Lower leg skin (tissue), 3 donors: Measurements from ENCODE around the gene SMG6.

ENCODE experiments used
- POLR2A ChIP-seq, 2 donors: fragments of 450-650 bp; IDR thresholded peaks; one replicate each; pipeline ENCODE4 v1.6.1; 2016 to 2017; ENCODE audit warnings: antibody characterized with exemption in 2 of 2, mild to moderate bottlenecking in 1 of 2, moderate library complexity in 1 of 2
- TF ChIP-seq, protein P1 (sequence below), 3 donors: fragments of 450-650 bp; IDR thresholded peaks; one replicate each; pipeline ENCODE4 v1.5.1; 2016; ENCODE audit warnings: antibody characterized with exemption in 3 of 3, mild to moderate bottlenecking in 3 of 3, moderate library complexity in 2 of 3

- TF ChIP-seq, protein P1, sequence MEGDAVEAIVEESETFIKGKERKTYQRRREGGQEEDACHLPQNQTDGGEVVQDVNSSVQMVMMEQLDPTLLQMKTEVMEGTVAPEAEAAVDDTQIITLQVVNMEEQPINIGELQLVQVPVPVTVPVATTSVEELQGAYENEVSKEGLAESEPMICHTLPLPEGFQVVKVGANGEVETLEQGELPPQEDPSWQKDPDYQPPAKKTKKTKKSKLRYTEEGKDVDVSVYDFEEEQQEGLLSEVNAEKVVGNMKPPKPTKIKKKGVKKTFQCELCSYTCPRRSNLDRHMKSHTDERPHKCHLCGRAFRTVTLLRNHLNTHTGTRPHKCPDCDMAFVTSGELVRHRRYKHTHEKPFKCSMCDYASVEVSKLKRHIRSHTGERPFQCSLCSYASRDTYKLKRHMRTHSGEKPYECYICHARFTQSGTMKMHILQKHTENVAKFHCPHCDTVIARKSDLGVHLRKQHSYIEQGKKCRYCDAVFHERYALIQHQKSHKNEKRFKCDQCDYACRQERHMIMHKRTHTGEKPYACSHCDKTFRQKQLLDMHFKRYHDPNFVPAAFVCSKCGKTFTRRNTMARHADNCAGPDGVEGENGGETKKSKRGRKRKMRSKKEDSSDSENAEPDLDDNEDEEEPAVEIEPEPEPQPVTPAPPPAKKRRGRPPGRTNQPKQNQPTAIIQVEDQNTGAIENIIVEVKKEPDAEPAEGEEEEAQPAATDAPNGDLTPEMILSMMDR (IDR thresholded peaks at IDR 0.05): no peak
- no peak for TF ChIP-seq POLR2A (IDR thresholded peaks at IDR 0.05)
Measured at GRCh38 chr17:2151358-2152033, 152.1 kb downstream of the SMG6 start.
